Measurements from ENCODE around the gene NT5C1B.

NT5C1B gene

GRCh38 chr2:18526429-18526828, 62.9 kb downstream of the NT5C1B start:
- no peak for TF ChIP-seq CTCF (IDR thresholded peaks at IDR 0.05; ENCODE audit: low read depth, low read length)
- DNase-seq (ENCODE audit: extremely low read depth, low read depth) = no peak

- no peak for DNase-seq (ENCODE audit: extremely low read depth, low read depth)
- no peak for TF ChIP-seq CTCF (IDR thresholded peaks at IDR 0.05; ENCODE audit: low read depth, low read length)
Observed at GRCh38 chr2:18525852-18526251, 63.5 kb downstream of the NT5C1B start.

GRCh38 chr2:18525236-18525635, 64.1 kb downstream of the NT5C1B start:
- TF ChIP-seq CTCF (IDR thresholded peaks at IDR 0.05; ENCODE audit: low read depth, low read length) = no peak
- DNase-seq (ENCODE audit: extremely low read depth, low read depth) = no peak

GRCh38 chr2:18522484-18523146, 66.8 kb downstream of the NT5C1B start:
- no peak for TF ChIP-seq CTCF (IDR thresholded peaks at IDR 0.05; ENCODE audit: low read depth, low read length)
- no peak for DNase-seq (ENCODE audit: extremely low read depth, low read depth)

GRCh38 chr2:18520451-18521425, 68.6 kb downstream of the NT5C1B start:
- peak; percentile 60 for DNase-seq (ENCODE audit: extremely low read depth, low read depth)
- TF ChIP-seq CTCF (IDR thresholded peaks at IDR 0.05; ENCODE audit: low read depth, low read length) = peak; percentile 92

GRCh38 chr2:18519914-18520450, 69.4 kb downstream of the NT5C1B start:
- TF ChIP-seq CTCF (IDR thresholded peaks at IDR 0.05; ENCODE audit: low read depth, low read length) = no peak

More at GRCh38 chr2:18519914-18520450, 69.4 kb downstream of the NT5C1B start:
- DNase-seq (ENCODE audit: extremely low read depth, low read depth) = no peak

All from AG09319 (cell line).